Fibroblast of villous mesenchyme (primary cell): ENCODE measurements around the gene FRMD4A. TPM values are rescaled to one million over a fixed set of nuclear protein-coding genes. Genes with fewer than 3 reads are reported as not detected.

ENCODE experiments used
- DNase-seq: peaks from one replicate; pipeline ENCODE4 v3.0.0-alpha.2; 2010; ENCODE audit warnings: low read depth
- H3K4me3 ChIP-seq: 2 replicates; pipeline ENCODE4 v1.5.1; 2011; ENCODE audit warnings: low read depth, mild to moderate bottlenecking, low read length
- CTCF ChIP-seq: IDR thresholded peaks from 2 replicates; pipeline ENCODE4 v1.5.1; 2012; ENCODE audit warnings: low read depth, mild to moderate bottlenecking, low read length; ENCODE audit not compliant: insufficient read depth
- total RNA-seq: library from RNA; depleted of rRNA; stranded (reverse); fragments of >200 nt; gene quantifications from 2 replicates; pipeline ENCODE4 v1.2.3, GENCODE V29; 2012

The FRMD4A gene
- total RNA-seq, 1 donor, result 40.2 TPM

DNA sequence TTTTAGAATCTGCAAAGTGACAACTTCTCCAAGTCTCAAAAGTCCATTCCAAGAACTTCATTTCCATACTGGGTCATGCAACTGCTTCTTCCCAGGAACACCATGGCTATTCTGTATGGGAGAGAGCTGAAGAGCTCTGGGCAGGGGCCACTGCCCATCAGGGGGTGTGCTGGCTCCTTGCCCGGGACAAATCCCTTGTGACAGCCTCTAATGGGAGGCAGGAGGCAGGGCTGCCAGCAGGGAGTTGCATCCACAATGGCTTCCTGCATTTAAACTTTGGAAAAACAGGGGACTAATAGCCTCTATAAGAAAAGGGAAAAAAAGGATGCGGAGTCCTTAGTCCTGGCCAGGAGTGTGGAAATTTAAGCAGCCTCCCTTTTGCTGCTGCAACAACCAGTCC, 18.4 kb upstream of the FRMD4A start:
- no peak overlapping the region for H3K4me3 ChIP-seq
- no peak for TF ChIP-seq CTCF
- no peak for DNase-seq

DNA sequence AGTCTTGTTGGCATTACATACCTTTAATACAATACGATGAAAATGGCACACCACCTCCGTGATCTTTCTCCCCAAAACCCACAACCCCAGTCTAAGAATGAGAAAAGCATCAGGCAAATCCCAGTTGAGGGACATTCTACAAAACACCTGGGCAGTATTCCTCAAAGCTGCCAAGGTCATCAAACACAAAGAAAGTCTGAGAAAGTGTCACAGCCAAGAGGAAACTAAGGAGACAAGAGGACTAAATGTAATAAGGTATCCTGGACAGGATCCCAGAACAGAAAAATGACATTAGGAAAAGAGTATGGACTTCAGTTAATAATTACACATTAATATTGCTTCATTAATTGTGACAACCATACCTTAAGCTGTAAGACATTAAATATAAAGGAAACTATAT, 14.5 kb upstream of the FRMD4A start:
- TF ChIP-seq CTCF, result no peak
- no peak overlapping the region for H3K4me3 ChIP-seq
- no peak for DNase-seq

GRCh38 chr10:14340051-14340744, 9.5 kb upstream of the FRMD4A start:
- TF ChIP-seq CTCF, result no peak
- DNase-seq, result no peak
- H3K4me3 ChIP-seq, result no peak overlapping the region

DNA sequence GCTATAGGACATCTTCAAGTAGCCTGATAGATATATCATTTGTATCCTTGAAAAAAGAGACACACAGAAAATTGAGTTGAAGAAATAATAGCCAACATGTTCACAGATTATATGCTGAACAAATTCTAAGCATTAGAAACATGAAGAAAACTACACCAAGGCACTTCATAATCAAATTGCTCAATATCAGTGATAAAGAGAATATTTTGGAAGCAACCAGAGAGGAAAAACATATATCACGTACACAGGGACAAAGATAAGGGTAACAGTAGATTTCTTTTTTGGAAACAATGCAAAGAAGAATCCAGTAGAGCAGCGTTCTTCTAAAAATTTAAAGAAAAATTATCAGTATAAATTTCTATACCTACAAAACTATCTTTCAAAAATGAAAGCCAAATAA, 6.0 kb upstream of the FRMD4A start:
- TF ChIP-seq CTCF, result no peak
- no peak overlapping the region for H3K4me3 ChIP-seq
- DNase-seq, result no peak

DNA sequence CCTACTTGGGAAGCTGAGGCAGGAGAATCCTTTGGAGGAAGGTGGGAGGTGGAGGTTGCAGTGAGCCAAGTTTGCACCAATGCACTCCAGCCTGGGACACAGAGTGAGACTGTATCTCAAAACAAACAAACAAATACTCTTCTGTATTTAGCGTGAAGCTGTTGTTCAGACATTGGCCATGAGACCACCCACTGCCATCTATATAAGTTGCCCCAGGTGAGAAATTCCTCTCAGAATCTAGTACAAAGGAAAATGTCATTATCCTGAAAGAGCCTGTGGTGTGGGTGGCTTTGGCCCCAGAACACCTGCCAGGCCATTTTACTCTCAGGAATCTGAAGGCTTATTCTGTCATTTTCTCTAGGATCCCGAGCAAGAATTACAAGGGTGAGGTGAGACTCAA, 4.0 kb upstream of the FRMD4A start:
- no peak for TF ChIP-seq CTCF
- no peak for DNase-seq
- no peak overlapping the region for H3K4me3 ChIP-seq

DNA sequence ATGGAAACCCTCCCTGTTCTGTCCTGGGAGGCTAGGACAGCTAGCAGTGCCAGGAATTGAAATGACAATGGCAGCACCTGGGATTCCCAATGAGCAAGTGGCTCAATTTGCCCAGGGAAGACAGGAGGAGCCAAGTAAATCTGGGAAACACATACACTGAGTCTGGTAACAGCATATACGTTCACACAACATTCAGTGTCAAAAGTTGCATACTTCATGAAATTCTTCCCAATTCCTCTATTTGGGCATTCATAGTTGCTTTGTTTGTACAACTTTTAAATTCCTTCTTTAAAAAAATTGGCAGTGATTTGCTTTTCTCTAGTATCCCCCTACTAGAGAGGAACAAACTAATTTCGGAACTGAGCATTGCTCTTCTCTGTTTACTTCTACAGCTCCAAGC, 2.9 kb upstream of the FRMD4A start:
- DNase-seq, result no peak
- TF ChIP-seq CTCF, result no peak
- no peak overlapping the region for H3K4me3 ChIP-seq

DNA sequence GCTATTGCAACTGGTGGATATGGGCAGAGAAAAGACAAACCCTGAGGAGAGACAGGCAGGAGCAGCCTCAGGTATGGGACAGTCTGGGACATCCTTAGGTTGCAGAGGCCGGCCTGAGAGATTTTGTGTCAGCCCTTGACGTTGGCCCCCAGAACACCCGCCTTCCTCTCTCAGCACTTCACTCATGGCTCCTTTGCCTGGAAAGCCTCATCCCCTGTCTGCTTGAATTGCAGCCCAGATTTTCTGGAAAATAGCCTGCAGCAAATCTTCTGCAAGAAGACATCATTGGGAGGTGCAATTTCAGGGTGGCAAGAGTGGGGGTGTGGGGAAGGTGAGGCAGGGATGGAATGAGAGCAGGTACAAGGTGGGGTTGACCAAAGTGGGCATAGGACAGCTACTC, 2.2 kb upstream of the FRMD4A start:
- DNase-seq, result no peak
- TF ChIP-seq CTCF, result no peak
- H3K4me3 ChIP-seq, result no peak overlapping the region
